Cardiac fibroblast (primary cell): ENCODE results near the gene PIGU.

Experiments
- DNase-seq, 2 donors: peaks; one replicate each; pipeline versions ENCODE4 v3.0.0 to v3.0.0-alpha.2; 2010; ENCODE audit warnings: low read depth in 2 of 2
- H3K4me3 ChIP-seq, 2 donors: replicated peaks in 1 of 2; 1 replicate in 1 of 2; 2 replicates in 1 of 2; pipeline ENCODE4 v1.5.1; 2011; ENCODE audit warnings: low read depth in 2 of 2, low read length in 2 of 2, mild to moderate bottlenecking in 2 of 2, moderate library complexity in 1 of 2
- CTCF ChIP-seq: IDR thresholded peaks from one replicate; pipeline ENCODE4 v1.5.1; 2011; ENCODE audit warnings: low read depth, mild to moderate bottlenecking, low read length, inconsistent platforms

PIGU gene

GRCh38 chr20:34604980-34605788 is 71.7 kb downstream of the PIGU start:
- H3K4me3 ChIP-seq = no peak overlapping the region
- peak; percentile 23 to 75 for DNase-seq
- no peak for TF ChIP-seq CTCF

- no peak for TF ChIP-seq CTCF
- H3K4me3 ChIP-seq = no peak overlapping the region
- DNase-seq = no peak
Observed at GRCh38 chr20:34600892-34601653, 75.8 kb downstream of the PIGU start.

- no peak for DNase-seq
- no peak for TF ChIP-seq CTCF
- no peak overlapping the region for H3K4me3 ChIP-seq
Observed at GRCh38 chr20:34595377-34596184, 81.3 kb downstream of the PIGU start.

- no peak for TF ChIP-seq CTCF
- H3K4me3 ChIP-seq = no peak overlapping the region
- no peak for DNase-seq
Observed at GRCh38 chr20:34586488-34587163, 90.3 kb downstream of the PIGU start.

GRCh38 chr20:34585019-34585418 is 91.9 kb downstream of the PIGU start:
- no peak for DNase-seq
- TF ChIP-seq CTCF = no peak
- H3K4me3 ChIP-seq = no peak overlapping the region

- no peak for DNase-seq
- H3K4me3 ChIP-seq = no peak overlapping the region
- no peak for TF ChIP-seq CTCF
Observed at GRCh38 chr20:34583544-34583943, 93.3 kb downstream of the PIGU start.
